ENCODE measurements around the gene APOBEC3A.

Gene APOBEC3A
- total RNA-seq, result 0 reads per million in 2 donors

GRCh38 chr22:38957046-38957770 is at the start of gene APOBEC3A:
APOBEC3A (plus strand) TSS chr22:38957609; CDS start chr22:38957692, 83 bp downstream.
- DNase-seq, result no peak

GRCh38 chr22:38907767-38908166 is 49.6 kb upstream of the APOBEC3A start:
- DNase-seq, result no peak

- no peak for DNase-seq
Observed at GRCh38 chr22:38911434-38911833, 46.0 kb upstream of the APOBEC3A start.

GRCh38 chr22:38919631-38920190 is 37.7 kb upstream of the APOBEC3A start:
- DNase-seq, result no peak

GRCh38 chr22:38921120-38921519 is 36.3 kb upstream of the APOBEC3A start:
- no peak for DNase-seq

GRCh38 chr22:38921806-38922205 is 35.6 kb upstream of the APOBEC3A start:
- DNase-seq, result no peak

- DNase-seq, result no peak
Observed at GRCh38 chr22:38923463-38924346, 33.7 kb upstream of the APOBEC3A start.

GRCh38 chr22:38924347-38924952 is 33.0 kb upstream of the APOBEC3A start:
- no peak for DNase-seq

GRCh38 chr22:38925571-38926041 is 31.8 kb upstream of the APOBEC3A start:
- DNase-seq, result no peak

GRCh38 chr22:38927033-38927781 is 30.2 kb upstream of the APOBEC3A start:
- DNase-seq, result no peak

- no peak for DNase-seq
Observed at GRCh38 chr22:38930512-38930911, 26.9 kb upstream of the APOBEC3A start.

GRCh38 chr22:38935023-38935422 is 22.4 kb upstream of the APOBEC3A start:
- no peak for DNase-seq

GRCh38 chr22:38935616-38936015 is 21.8 kb upstream of the APOBEC3A start:
- no peak for DNase-seq

- DNase-seq, result no peak
Observed at GRCh38 chr22:38936562-38936961, 20.8 kb upstream of the APOBEC3A start.

- no peak for DNase-seq
Observed at GRCh38 chr22:38937036-38937435, 20.4 kb upstream of the APOBEC3A start.

GRCh38 chr22:38937541-38937940 is 19.9 kb upstream of the APOBEC3A start:
- no peak for DNase-seq

- DNase-seq, result no peak
Observed at GRCh38 chr22:38938221-38938620, 19.2 kb upstream of the APOBEC3A start.

- DNase-seq, result no peak
Observed at GRCh38 chr22:38938925-38939324, 18.5 kb upstream of the APOBEC3A start.

GRCh38 chr22:38940811-38941384 is 16.5 kb upstream of the APOBEC3A start:
- DNase-seq, result no peak

GRCh38 chr22:38941488-38941987 is 15.9 kb upstream of the APOBEC3A start:
- no peak for DNase-seq

GRCh38 chr22:38942702-38943101 is 14.7 kb upstream of the APOBEC3A start:
- DNase-seq, result no peak

GRCh38 chr22:38943201-38943600 is 14.2 kb upstream of the APOBEC3A start:
- no peak for DNase-seq
